Activated CD4-positive, alpha-beta T cell treated with anti-CD3 and anti-CD28 coated beads, Interleukin-2, amount 10 ng/mL, durations not matched to agents 7 days and 5 days (primary cell): ENCODE measurements around the gene TTN. TPM values are rescaled to one million over a fixed set of nuclear protein-coding genes. Genes with fewer than 3 reads are reported as not detected.

ENCODE experiments used
- CTCF ChIA-PET: fragments of 350-600 bp; sonication (Branson Sonifier 250); formaldehyde crosslinking; loops from one replicate; lab custom pipeline; 2021; ENCODE audit warnings: antibody characterized with exemption; lab: Charles Lee
- POLR2A ChIA-PET: fragments of 350-600 bp; sonication (Branson Sonifier 250); formaldehyde crosslinking; loops from one replicate; lab custom pipeline; 2021; ENCODE audit warnings: antibody characterized with exemption; lab: Charles Lee
- DNase-seq: peaks from one replicate; pipeline ENCODE4 v3.0.0-alpha.2; 2020
- H3K27ac Mint-ChIP-seq: one replicate; pipeline ENCODE4 v1.8.0; 2021; ENCODE audit warnings: mild to moderate bottlenecking, moderate library complexity, mixed read lengths
- H3K27me3 Mint-ChIP-seq: one replicate; pipeline ENCODE4 v1.8.0; 2021; ENCODE audit warnings: mixed read lengths
- H3K36me3 Mint-ChIP-seq: one replicate; pipeline ENCODE4 v1.8.0; 2021; ENCODE audit warnings: low read depth, mixed read lengths
- H3K4me1 Mint-ChIP-seq: one replicate; pipeline ENCODE4 v1.8.0; 2021; ENCODE audit warnings: mixed read lengths
- H3K4me3 Mint-ChIP-seq: one replicate; pipeline ENCODE4 v1.8.0; 2021; ENCODE audit warnings: mild to moderate bottlenecking, moderate library complexity, mixed read lengths
- H3K9me3 Mint-ChIP-seq: one replicate; pipeline ENCODE4 v1.8.0; 2021; ENCODE audit warnings: mixed read lengths
- total RNA-seq, 2 experiments: library from RNA; stranded (reverse); gene quantifications; one replicate each; pipeline ENCODE4 v1.2.3, GENCODE V29; 2021

The TTN gene
- 10 to 100 TPM; 11.6 to 12.3 TPM for total RNA-seq

GRCh38 chr2:178807227-178808008 is at the start of gene TTN:
TTN (minus strand) TSS chr2:178807423; CDS start chr2:178804642, 2,781 bp downstream.
- Mint-ChIP-seq H3K36me3 (no peaks in the 10 kb centered on the region), H3K9me3 (no peaks in the 10 kb centered on the region), H3K4me1 (no peaks in the 10 kb centered on the region), H3K27me3 (no peaks in the 10 kb centered on the region), H3K27ac (no peak within 1 kb of the TSS), H3K4me3 (no peak within 1 kb of the TSS)
- ChIA-PET POLR2A (no interaction called here), CTCF (interaction anchor here (0.5 kb wide), 1 partner anchor 595 kb away, joined by 3 read pairs; no protein-coding TSS in a partner anchor)
- no peak for DNase-seq

- no peaks in the 10 kb centered on the region for H3K27me3 Mint-ChIP-seq
- ChIA-PET CTCF (interaction anchor here (0.6 kb wide), 1 partner anchor 39 kb away, joined by 3 read pairs; no protein-coding TSS in a partner anchor), POLR2A (no interaction called here)
- H3K36me3 Mint-ChIP-seq, result no peaks in the 10 kb centered on the region
- no peak overlapping the region for H3K27ac Mint-ChIP-seq
- H3K9me3 Mint-ChIP-seq, result no peaks in the 10 kb centered on the region
- H3K4me1 Mint-ChIP-seq, result no peaks in the 10 kb centered on the region
- DNase-seq, result no peak
- no peak overlapping the region for H3K4me3 Mint-ChIP-seq
Measured at GRCh38 chr2:178855151-178855550, 47.9 kb upstream of the TTN start.

GRCh38 chr2:178848335-178848734 is 41.1 kb upstream of the TTN start:
- H3K4me1 Mint-ChIP-seq, result no peaks in the 10 kb centered on the region
- no peaks in the 10 kb centered on the region for H3K27me3 Mint-ChIP-seq
- H3K36me3 Mint-ChIP-seq, result peaks cover 10% of the 10 kb centered on the region
- ChIA-PET CTCF (no interaction called here), POLR2A (no interaction called here)
- H3K27ac Mint-ChIP-seq, result no peak overlapping the region
- H3K9me3 Mint-ChIP-seq, result no peaks in the 10 kb centered on the region
- no peak overlapping the region for H3K4me3 Mint-ChIP-seq
- DNase-seq, result no peak

- no peaks in the 10 kb centered on the region for H3K4me1 Mint-ChIP-seq
- no peak overlapping the region for H3K4me3 Mint-ChIP-seq
- H3K27me3 Mint-ChIP-seq, result no peaks in the 10 kb centered on the region
- DNase-seq, result no peak
- H3K9me3 Mint-ChIP-seq, result no peaks in the 10 kb centered on the region
- peaks cover 10% of the 10 kb centered on the region for H3K36me3 Mint-ChIP-seq
- POLR2A ChIA-PET, result no interaction called here
- H3K27ac Mint-ChIP-seq, result no peak overlapping the region
- CTCF ChIA-PET, result no interaction called here
Measured at GRCh38 chr2:178846458-178846802, 39.2 kb upstream of the TTN start.

- peaks cover 10% of the 10 kb centered on the region for H3K36me3 Mint-ChIP-seq
- no peaks in the 10 kb centered on the region for H3K4me1 Mint-ChIP-seq
- POLR2A ChIA-PET, result no interaction called here
- H3K9me3 Mint-ChIP-seq, result no peaks in the 10 kb centered on the region
- CTCF ChIA-PET, result interaction anchor here (0.9 kb wide), 1 partner anchor 20 kb away, joined by 4 read pairs; no protein-coding TSS in a partner anchor
- no peak for DNase-seq
- H3K4me3 Mint-ChIP-seq, result no peak overlapping the region
- no peaks in the 10 kb centered on the region for H3K27me3 Mint-ChIP-seq
- no peak overlapping the region for H3K27ac Mint-ChIP-seq
Measured at GRCh38 chr2:178845566-178846457, 38.6 kb upstream of the TTN start.

GRCh38 chr2:178844701-178845100 is 37.5 kb upstream of the TTN start:
- no peak for DNase-seq
- POLR2A ChIA-PET, result no interaction called here
- H3K4me1 Mint-ChIP-seq, result no peaks in the 10 kb centered on the region
- CTCF ChIA-PET, result interaction anchor here (0.9 kb wide), 1 partner anchor 21 kb away, joined by 4 read pairs; no protein-coding TSS in a partner anchor
- H3K4me3 Mint-ChIP-seq, result no peak overlapping the region
- H3K27ac Mint-ChIP-seq, result no peak overlapping the region
- peaks cover 10% of the 10 kb centered on the region for H3K36me3 Mint-ChIP-seq
- no peaks in the 10 kb centered on the region for H3K27me3 Mint-ChIP-seq
- no peaks in the 10 kb centered on the region for H3K9me3 Mint-ChIP-seq

GRCh38 chr2:178844269-178844668 is 37.0 kb upstream of the TTN start:
- no peaks in the 10 kb centered on the region for H3K4me1 Mint-ChIP-seq
- peaks cover 10% of the 10 kb centered on the region for H3K36me3 Mint-ChIP-seq
- H3K27ac Mint-ChIP-seq, result no peak overlapping the region
- no peaks in the 10 kb centered on the region for H3K9me3 Mint-ChIP-seq
- DNase-seq, result no peak
- no peaks in the 10 kb centered on the region for H3K27me3 Mint-ChIP-seq
- no peak overlapping the region for H3K4me3 Mint-ChIP-seq
- CTCF ChIA-PET, result no interaction called here
- POLR2A ChIA-PET, result no interaction called here

GRCh38 chr2:178843697-178844096 is 36.5 kb upstream of the TTN start:
- CTCF ChIA-PET, result interaction anchor here (0.6 kb wide), 1 partner anchor 41 kb away, joined by 3 read pairs; no protein-coding TSS in a partner anchor
- Mint-ChIP-seq H3K9me3 (no peaks in the 10 kb centered on the region), H3K27ac (no peak overlapping the region), H3K36me3 (peaks cover 10% of the 10 kb centered on the region), H3K27me3 (no peaks in the 10 kb centered on the region), H3K4me3 (no peak overlapping the region), H3K4me1 (no peaks in the 10 kb centered on the region)
- no peak for DNase-seq
- POLR2A ChIA-PET, result no interaction called here

- Mint-ChIP-seq H3K36me3 (no peaks in the 10 kb centered on the region), H3K27me3 (no peaks in the 10 kb centered on the region), H3K27ac (no peak overlapping the region), H3K9me3 (no peaks in the 10 kb centered on the region), H3K4me1 (no peaks in the 10 kb centered on the region), H3K4me3 (no peak overlapping the region)
- DNase-seq, result no peak
- POLR2A ChIA-PET, result no interaction called here
- CTCF ChIA-PET, result no interaction called here
Measured at GRCh38 chr2:178836807-178837206, 29.6 kb upstream of the TTN start.

- Mint-ChIP-seq H3K4me3 (no peak overlapping the region), H3K27ac (no peak overlapping the region), H3K27me3 (no peaks in the 10 kb centered on the region), H3K9me3 (no peaks in the 10 kb centered on the region), H3K36me3 (peaks cover 2% of the 10 kb centered on the region), H3K4me1 (peaks cover 11% of the 10 kb centered on the region)
- ChIA-PET CTCF (no interaction called here), POLR2A (no interaction called here)
- DNase-seq, result no peak
Measured at GRCh38 chr2:178834086-178834485, 26.9 kb upstream of the TTN start.

- Mint-ChIP-seq H3K27me3 (no peaks in the 10 kb centered on the region), H3K36me3 (peaks cover 2% of the 10 kb centered on the region), H3K27ac (no peak overlapping the region), H3K4me1 (peaks cover 13% of the 10 kb centered on the region), H3K9me3 (no peaks in the 10 kb centered on the region), H3K4me3 (no peak overlapping the region)
- DNase-seq, result no peak
- ChIA-PET POLR2A (no interaction called here), CTCF (no interaction called here)
Measured at GRCh38 chr2:178833382-178833781, 26.2 kb upstream of the TTN start.

GRCh38 chr2:178830451-178830850 is 23.2 kb upstream of the TTN start:
- peaks cover 13% of the 10 kb centered on the region for H3K4me1 Mint-ChIP-seq
- no peaks in the 10 kb centered on the region for H3K27me3 Mint-ChIP-seq
- CTCF ChIA-PET, result no interaction called here
- peaks cover 4% of the 10 kb centered on the region for H3K36me3 Mint-ChIP-seq
- H3K4me3 Mint-ChIP-seq, result no peak overlapping the region
- H3K27ac Mint-ChIP-seq, result no peak overlapping the region
- H3K9me3 Mint-ChIP-seq, result no peaks in the 10 kb centered on the region
- POLR2A ChIA-PET, result interaction anchor here (0.7 kb wide), 1 partner anchor 373 kb away, joined by 3 read pairs; no protein-coding TSS in a partner anchor
- DNase-seq, result no peak

- Mint-ChIP-seq H3K9me3 (no peaks in the 10 kb centered on the region), H3K4me3 (no peak overlapping the region), H3K27me3 (no peaks in the 10 kb centered on the region), H3K27ac (no peak overlapping the region), H3K4me1 (peaks cover 13% of the 10 kb centered on the region), H3K36me3 (peaks cover 4% of the 10 kb centered on the region)
- no peak for DNase-seq
- ChIA-PET CTCF (no interaction called here), POLR2A (interaction anchor here (0.7 kb wide), 1 partner anchor 373 kb away, joined by 3 read pairs; no protein-coding TSS in a partner anchor)
Measured at GRCh38 chr2:178829981-178830380, 22.8 kb upstream of the TTN start.
